Skin of body (tissue), 2 donors: ENCODE data around the gene FLNB. TPM values are rescaled to one million over a fixed set of nuclear protein-coding genes. Genes with fewer than 3 reads are reported as not detected.
"Not testable (repeated sequence)": the region's sequence is repeated elsewhere in the genome, so short reads cannot be mapped to it uniquely, and the experiment has no call there.

ENCODE experiments used
- DNase-seq: peaks from one replicate; lab custom pipeline; 2025; lab: John Stamatoyannopoulos, UW
- total RNA-seq: library from RNA; depleted of rRNA; stranded (reverse); fragments of >200 nt; gene quantifications from one replicate; pipeline ENCODE4 v1.2.3, GENCODE V29; 2014

FLNB gene
- total RNA-seq, 1 donor from 2014 or later = 136 TPM

GRCh38 chr3:57980416-57980815, 27.8 kb upstream of the FLNB start:
- no peak for DNase-seq

- DNase-seq = no peak
These were observed 26.6 kb upstream of the FLNB start for GRCh38 chr3:57981483-57982087.

GRCh38 chr3:57982561-57983243, 25.5 kb upstream of the FLNB start:
- no peak for DNase-seq

GRCh38 chr3:57983734-57984518, 24.3 kb upstream of the FLNB start:
- DNase-seq = peak; percentile 42

- DNase-seq = no peak
These were observed 22.8 kb upstream of the FLNB start for GRCh38 chr3:57985176-57985983.

GRCh38 chr3:57985984-57986246, 22.3 kb upstream of the FLNB start:
- DNase-seq = no peak

GRCh38 chr3:57986261-57986660, 22.0 kb upstream of the FLNB start:
- no peak for DNase-seq

GRCh38 chr3:57989198-57989597, 19.0 kb upstream of the FLNB start:
- not testable (repeated sequence) for DNase-seq

GRCh38 chr3:57989646-57990045, 18.6 kb upstream of the FLNB start:
- DNase-seq = no peak

- DNase-seq = no peak
These were observed 15.6 kb upstream of the FLNB start for GRCh38 chr3:57992452-57993213.

GRCh38 chr3:57998366-57999283, 9.6 kb upstream of the FLNB start:
- DNase-seq = no peak

- DNase-seq = no peak
These were observed 8.7 kb upstream of the FLNB start for GRCh38 chr3:57999417-58000115.

GRCh38 chr3:58000306-58001085, 7.7 kb upstream of the FLNB start:
- no peak for DNase-seq

- DNase-seq = no peak
These were observed 7.1 kb upstream of the FLNB start for GRCh38 chr3:58001086-58001467.

GRCh38 chr3:58001979-58002378, 6.2 kb upstream of the FLNB start:
- no peak for DNase-seq

- no peak for DNase-seq
These were observed 5.1 kb upstream of the FLNB start for GRCh38 chr3:58003093-58003492.

- DNase-seq = no peak
These were observed 3.2 kb upstream of the FLNB start for GRCh38 chr3:58004973-58005372.

- DNase-seq = no peak
These were observed 2.6 kb upstream of the FLNB start for GRCh38 chr3:58005669-58006068.

GRCh38 chr3:58006661-58007060, 1.6 kb upstream of the FLNB start:
- DNase-seq = no peak
